HuH-7.5 (cell line): ENCODE results near the gene ADAMTS4.
A peak's percentile ranks its signal among the peaks of the same experiment; 100 is the strongest.

Experiments
- DNase-seq: peaks from one replicate; pipeline ENCODE4 v3.0.0; 2011; ENCODE audit warnings: low spot score

ADAMTS4 gene

GRCh38 chr1:161172776-161173376 lies 26.0 kb downstream of the ADAMTS4 start:
- no peak for DNase-seq

- no peak for DNase-seq
Observed at GRCh38 chr1:161172349-161172748, 26.5 kb downstream of the ADAMTS4 start.

GRCh38 chr1:161171696-161172095 lies 27.2 kb downstream of the ADAMTS4 start:
- DNase-seq, result no peak

- DNase-seq, result no peak
Observed at GRCh38 chr1:161171191-161171590, 27.7 kb downstream of the ADAMTS4 start.

- no peak for DNase-seq
Observed at GRCh38 chr1:161168906-161169305, 29.9 kb downstream of the ADAMTS4 start.

- peak; percentile 23 for DNase-seq
Observed at GRCh38 chr1:161166669-161167548, 31.9 kb downstream of the ADAMTS4 start.

- DNase-seq, result peak; percentile 87
Observed at GRCh38 chr1:161165742-161166668, 32.8 kb downstream of the ADAMTS4 start, which contains the start of gene PPOX. Gene PPOX, plus strand, starts transcription at chr1:161166426. Its CDS starts 422 bp downstream, at chr1:161166848.

- no peak for DNase-seq
Observed at GRCh38 chr1:161164901-161165610, 33.8 kb downstream of the ADAMTS4 start.

- DNase-seq, result no peak
Observed at GRCh38 chr1:161163793-161164192, 35.1 kb downstream of the ADAMTS4 start.

- no peak for DNase-seq
Observed at GRCh38 chr1:161162806-161163205, 36.0 kb downstream of the ADAMTS4 start.

- DNase-seq, result no peak
Observed at GRCh38 chr1:161162052-161162451, 36.8 kb downstream of the ADAMTS4 start.

- no peak for DNase-seq
Observed at GRCh38 chr1:161161652-161162051, 37.2 kb downstream of the ADAMTS4 start.

- no peak for DNase-seq
Observed at GRCh38 chr1:161160671-161161145, 38.1 kb downstream of the ADAMTS4 start.

- no peak for DNase-seq
Observed at GRCh38 chr1:161159913-161160243, 39.0 kb downstream of the ADAMTS4 start.

GRCh38 chr1:161159087-161159912 lies 39.6 kb downstream of the ADAMTS4 start, which contains the start of gene USP21:
Gene USP21, plus strand, starts transcription at chr1:161159500. Its CDS starts 1,141 bp downstream, at chr1:161160641.
- DNase-seq, result peak; percentile 92

GRCh38 chr1:161158316-161159010 lies 40.4 kb downstream of the ADAMTS4 start:
- DNase-seq, result no peak

- no peak for DNase-seq
Observed at GRCh38 chr1:161157867-161158266, 41.0 kb downstream of the ADAMTS4 start.

GRCh38 chr1:161153682-161154337 lies 45.0 kb downstream of the ADAMTS4 start, which contains the start of gene UFC1:
Gene UFC1, plus strand, starts transcription at chr1:161153978. Its CDS starts 20 bp downstream, at chr1:161153998.
- DNase-seq, result peak; percentile 76

- DNase-seq, result no peak
Observed at GRCh38 chr1:161153176-161153575, 45.7 kb downstream of the ADAMTS4 start.
